SK-N-SH (cell line): ENCODE measurements around the gene SEPTIN7. TPM values are rescaled to one million over a fixed set of nuclear protein-coding genes. Genes with fewer than 3 reads are reported as not detected.

Experiments
- CTCF ChIA-PET: fragments of 300-600, 350-600 bp; formaldehyde crosslinking; extraction: SDS; loops from one replicate; lab custom pipeline; 2021; lab: Yijun Ruan, JAX
- POLR2A ChIA-PET: fragments of 350-600 bp; sonication (Branson Sonifier 250); formaldehyde crosslinking; extraction: SDS; loops from one replicate; lab custom pipeline; 2020; ENCODE audit warnings: antibody characterized with exemption, inconsistent platforms; lab: Yijun Ruan, JAX
- DNase-seq: peaks from one replicate; pipeline ENCODE4 v3.0.0; 2012
- H2AFZ ChIP-seq: fragments of 200-600 bp; sonication (generic); 2 replicates; pipeline ENCODE4 v1.8.1; 2016; ENCODE audit warnings: antibody characterized with exemption, mild to moderate bottlenecking, low read depth
- H3F3A ChIP-seq: fragments of 200-600 bp; sonication (generic); replicated peaks from 2 replicates; pipeline ENCODE3; 2016; ENCODE audit warnings: antibody characterized with exemption, mild to moderate bottlenecking; ENCODE audit not compliant: insufficient read depth
- H3K27ac ChIP-seq, 2 experiments: fragments of 200-500 bp in 1 of 2; fragments of 200-600 bp in 1 of 2; sonication (Bioruptor generic) in 1 of 2; sonication (generic), shearing (Covaris generic) in 1 of 2; 2 replicates each; pipeline versions ENCODE4 v1.5.1 to v1.6.1; 2014 to 2016; ENCODE audit warnings: low read depth in 2 of 2, inconsistent platforms in 1 of 2, low read length in 1 of 2, mild to moderate bottlenecking in 1 of 2, mixed read lengths in 1 of 2
- H3K27me3 ChIP-seq: fragments of 200-600 bp; sonication (generic), shearing (Covaris generic); 2 replicates; pipeline ENCODE4 v1.6.1; 2016; ENCODE audit warnings: mixed run types; ENCODE audit not compliant: insufficient read depth
- H3K36me3 ChIP-seq, 2 experiments: fragments of 200-500 bp in 1 of 2; fragments of 200-600 bp in 1 of 2; sonication (Bioruptor generic) in 1 of 2; sonication (generic) in 1 of 2; replicated peaks in 1 of 2; 2 replicates each; pipeline versions ENCODE3 to v1.5.1; 2014 to 2016; ENCODE audit warnings: low read length in 1 of 2, mild to moderate bottlenecking in 1 of 2; ENCODE audit not compliant: insufficient read depth in 2 of 2, control insufficient read depth in 1 of 2
- H3K4me1 ChIP-seq, 2 experiments: fragments of 200-500 bp in 1 of 2; fragments of 200-600 bp in 1 of 2; sonication (Bioruptor generic) in 1 of 2; sonication (generic), shearing (Covaris generic) in 1 of 2; 2 replicates each; pipeline versions ENCODE4 v1.5.1 to v1.6.1; 2014 to 2016; ENCODE audit warnings: low read depth in 1 of 2, low read length in 1 of 2, mixed run types in 1 of 2; ENCODE audit not compliant: insufficient read depth in 2 of 2, control insufficient read depth in 1 of 2
- H3K4me2 ChIP-seq: fragments of 200-600 bp; sonication (generic), shearing (Covaris generic); 2 replicates; pipeline ENCODE4 v1.6.1; 2017; ENCODE audit warnings: mixed run types
- H3K4me3 ChIP-seq, 2 experiments: fragments of 200-500 bp in 1 of 2; fragments of 200-600 bp in 1 of 2; sonication (Bioruptor generic) in 1 of 2; sonication (generic), shearing (Covaris generic) in 1 of 2; 2 replicates each; pipeline versions ENCODE4 v1.5.1 to v1.8.1; 2014 to 2016; ENCODE audit warnings: low read depth in 2 of 2, inconsistent platforms in 1 of 2, low read length in 1 of 2, mild to moderate bottlenecking in 1 of 2, mixed read lengths in 1 of 2, moderate library complexity in 1 of 2
- H3K79me2 ChIP-seq: fragments of 200-600 bp; sonication (generic); 2 replicates; pipeline ENCODE4 v1.8.1; 2017; ENCODE audit warnings: mild to moderate bottlenecking; ENCODE audit not compliant: insufficient read depth
- H3K9ac ChIP-seq: fragments of 200-600 bp; sonication (generic); 2 replicates; pipeline ENCODE4 v1.6.1; 2017; ENCODE audit warnings: mixed run types
- H3K9me2 ChIP-seq: fragments of 200-600 bp; sonication (generic); 2 replicates; pipeline ENCODE4 v1.6.1; 2017; ENCODE audit warnings: mixed run types
- H3K9me3 ChIP-seq: fragments of 200-600 bp; sonication (generic); 2 replicates; pipeline ENCODE4 v1.6.1; 2017; ENCODE audit warnings: mixed run types, mild to moderate bottlenecking, moderate library complexity
- H4K20me1 ChIP-seq: fragments of 200-600 bp; sonication (generic); 2 replicates; pipeline ENCODE4 v1.6.1; 2017; ENCODE audit warnings: mild to moderate bottlenecking, mixed run types; ENCODE audit not compliant: insufficient read depth
- EP300 ChIP-seq, 2 experiments: IDR thresholded peaks; 2 replicates each; pipeline versions ENCODE4 v1.4.0 to v1.6.1; 2012; ENCODE audit warnings: borderline replicate concordance in 1 of 2, low read depth in 1 of 2, low read length in 1 of 2
- GATA2 ChIP-seq: sonication (generic); formaldehyde crosslinking; IDR thresholded peaks from 2 replicates; pipeline ENCODE4 v1.5.0; 2020; ENCODE audit warnings: mild to moderate bottlenecking, missing genetic modification reagents
- MEF2A ChIP-seq: IDR thresholded peaks from 2 replicates; pipeline ENCODE4 v1.4.0; 2012; ENCODE audit warnings: low read depth, borderline replicate concordance
- NRF1 ChIP-seq: IDR thresholded peaks from 2 replicates; pipeline ENCODE4 v1.6.1; 2012; ENCODE audit warnings: low read depth, mild to moderate bottlenecking, low read length
- RCOR1 ChIP-seq: fragments of 150-350 bp; IDR thresholded peaks from 2 replicates; pipeline ENCODE4 v1.6.1; 2017; ENCODE audit warnings: antibody characterized with exemption, low read length
- RFX5 ChIP-seq: IDR thresholded peaks from 2 replicates; pipeline ENCODE4 v1.6.1; 2012; ENCODE audit warnings: mild to moderate bottlenecking, improper control_type of control experiment, low read length
- WGBS: methylation state at CpG from one replicate; pipeline ENCODE4 v1.1.6; 2017; ENCODE audit warnings: low lambda C conversion rate; 5-methylcytosine and 5-hydroxymethylcytosine counted together
- polyA plus RNA-seq, 3 experiments: library from polyadenylated mRNA; depleted of rRNA; stranded (reverse); fragments of >200 nt; gene quantifications; 2 replicates each; pipeline ENCODE4 v1.2.3, GENCODE V29; 2012
- TF ChIP-seq, protein P1 (sequence below): fragments of 150-350 bp; IDR thresholded peaks from 2 replicates; pipeline ENCODE4 v1.6.1; 2017; ENCODE audit warnings: antibody characterized with exemption, low read length, low read depth, borderline replicate concordance
- TF ChIP-seq, protein P2 (sequence below): IDR thresholded peaks from 2 replicates; pipeline ENCODE4; 2012
- TF ChIP-seq, protein P3 (sequence below): IDR thresholded peaks from 2 replicates; pipeline ENCODE4 v1.4.0; 2012; ENCODE audit warnings: low read depth, borderline replicate concordance
- TF ChIP-seq, protein P4 (sequence below): IDR thresholded peaks from 2 replicates; pipeline ENCODE4 v1.4.0; 2012; ENCODE audit warnings: low read depth

Gene SEPTIN7
- polyA plus RNA-seq, 1 of the 3 experiments (the other 2 are of a cell fraction), result 119 TPM

DNA sequence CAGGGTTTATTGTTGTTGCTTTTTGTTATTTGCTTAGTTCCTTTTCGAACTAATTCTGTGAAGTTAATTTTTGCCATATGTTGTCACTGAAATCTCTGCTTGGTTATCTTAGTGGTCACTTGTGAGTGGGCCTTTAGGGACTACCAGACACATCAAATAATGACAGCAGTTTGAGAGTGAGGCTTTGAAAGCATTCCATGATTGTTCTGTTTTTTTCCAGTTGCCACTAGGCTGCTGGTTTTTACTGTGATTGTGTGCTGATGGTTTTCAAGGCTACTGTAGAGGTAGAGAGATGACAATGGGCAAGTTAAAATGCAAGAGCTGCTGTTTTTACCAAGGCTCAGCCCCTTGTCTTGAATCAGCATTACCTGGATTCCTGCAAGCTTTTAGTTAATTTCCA lies 20.0 kb downstream of the SEPTIN7 start (continued):
- TF ChIP-seq, protein P1, sequence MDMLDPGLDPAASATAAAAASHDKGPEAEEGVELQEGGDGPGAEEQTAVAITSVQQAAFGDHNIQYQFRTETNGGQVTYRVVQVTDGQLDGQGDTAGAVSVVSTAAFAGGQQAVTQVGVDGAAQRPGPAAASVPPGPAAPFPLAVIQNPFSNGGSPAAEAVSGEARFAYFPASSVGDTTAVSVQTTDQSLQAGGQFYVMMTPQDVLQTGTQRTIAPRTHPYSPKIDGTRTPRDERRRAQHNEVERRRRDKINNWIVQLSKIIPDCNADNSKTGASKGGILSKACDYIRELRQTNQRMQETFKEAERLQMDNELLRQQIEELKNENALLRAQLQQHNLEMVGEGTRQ, result no peak
- TF ChIP-seq, protein P2, sequence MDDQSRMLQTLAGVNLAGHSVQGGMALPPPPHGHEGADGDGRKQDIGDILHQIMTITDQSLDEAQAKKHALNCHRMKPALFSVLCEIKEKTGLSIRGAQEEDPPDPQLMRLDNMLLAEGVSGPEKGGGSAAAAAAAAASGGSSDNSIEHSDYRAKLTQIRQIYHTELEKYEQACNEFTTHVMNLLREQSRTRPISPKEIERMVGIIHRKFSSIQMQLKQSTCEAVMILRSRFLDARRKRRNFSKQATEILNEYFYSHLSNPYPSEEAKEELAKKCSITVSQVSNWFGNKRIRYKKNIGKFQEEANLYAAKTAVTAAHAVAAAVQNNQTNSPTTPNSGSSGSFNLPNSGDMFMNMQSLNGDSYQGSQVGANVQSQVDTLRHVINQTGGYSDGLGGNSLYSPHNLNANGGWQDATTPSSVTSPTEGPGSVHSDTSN, result no peak
- TF ChIP-seq MEF2A, result no peak
- TF ChIP-seq RCOR1, result peak; percentile 74; the same call in 1 of the 2 replicates
- TF ChIP-seq, protein P3, sequence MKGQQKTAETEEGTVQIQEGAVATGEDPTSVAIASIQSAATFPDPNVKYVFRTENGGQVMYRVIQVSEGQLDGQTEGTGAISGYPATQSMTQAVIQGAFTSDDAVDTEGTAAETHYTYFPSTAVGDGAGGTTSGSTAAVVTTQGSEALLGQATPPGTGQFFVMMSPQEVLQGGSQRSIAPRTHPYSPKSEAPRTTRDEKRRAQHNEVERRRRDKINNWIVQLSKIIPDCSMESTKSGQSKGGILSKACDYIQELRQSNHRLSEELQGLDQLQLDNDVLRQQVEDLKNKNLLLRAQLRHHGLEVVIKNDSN, result no peak
- TF ChIP-seq GATA2 (CRISPR knock-in tag), result peak; percentile 42; the same call in 1 of the 2 replicates
- TF ChIP-seq, all 33 proteins: peak for 5

DNA sequence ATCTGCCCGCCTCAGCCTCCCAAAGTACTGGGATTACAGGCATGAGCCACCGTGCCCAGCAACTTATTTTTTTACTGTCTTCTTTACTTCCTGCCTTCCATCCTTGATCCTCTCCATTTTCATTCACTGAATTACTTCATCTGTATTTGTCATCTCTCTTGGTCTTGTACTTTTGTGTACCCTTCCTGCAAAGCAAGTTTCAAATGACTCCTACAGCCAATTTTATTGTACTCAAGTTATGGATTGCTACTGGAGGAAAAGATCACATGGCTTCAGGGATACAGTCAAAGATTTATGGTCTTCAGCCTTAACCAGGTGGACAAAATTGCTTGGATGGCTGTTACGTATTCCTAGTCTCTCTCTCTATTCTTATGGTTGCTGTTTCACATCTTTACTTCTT lies 22.6 kb downstream of the SEPTIN7 start:
- H2AFZ ChIP-seq, result no peak overlapping the region
- CTCF ChIA-PET, result interaction anchor here (1.4 kb wide), 2 partner anchors 11 to 22 kb away, joined by 3 read pairs; partner anchors contain the start of gene SEPTIN7

More for the DNA sequence above, 22.6 kb downstream of the SEPTIN7 start:
- H3K9me3 ChIP-seq, result peaks cover 9% of the 10 kb centered on the region; the same call in 1 of the 2 replicates
- H3K4me1 ChIP-seq, result peaks cover 11 to 26% of the 10 kb centered on the region in 2 experiments; a peak in 3 of 4 replicates
- WGBS, result 95% methylated on average over 3 of the region's 3 CpGs
- H3K9me2 ChIP-seq, result no peaks in the 10 kb centered on the region
- H3K4me3 ChIP-seq, result no peak overlapping the region
- no peak overlapping the region for H3K9ac ChIP-seq
- H3K36me3 ChIP-seq, result peaks cover 0 to 22% of the 10 kb centered on the region in 2 experiments
- H3F3A ChIP-seq, result peaks cover 9% of the 10 kb centered on the region
- no peaks in the 10 kb centered on the region for H3K27me3 ChIP-seq
- peaks cover 94% of the 10 kb centered on the region for H4K20me1 ChIP-seq
- peak overlapping the region in 1 of 2 experiments; percentile 35; a peak in 1 of 4 replicates for H3K27ac ChIP-seq
- no peak for DNase-seq
- POLR2A ChIA-PET, result no interaction called here
- TF ChIP-seq NRF1 (no peak), MEF2A (no peak), EP300 (IDR thresholded peaks at IDR 0.05; ENCODE audit: borderline replicate concordance in 1 of 2, low read depth in 1 of 2, low read length in 1 of 2) (no peak), RFX5 (no peak)
- TF ChIP-seq, protein P1, result no peak
- TF ChIP-seq, protein P4, sequence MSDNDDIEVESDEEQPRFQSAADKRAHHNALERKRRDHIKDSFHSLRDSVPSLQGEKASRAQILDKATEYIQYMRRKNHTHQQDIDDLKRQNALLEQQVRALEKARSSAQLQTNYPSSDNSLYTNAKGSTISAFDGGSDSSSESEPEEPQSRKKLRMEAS, result no peak
- TF ChIP-seq, all 33 proteins: peak for 0
- Histone ChIP-seq H3K4me2 (no peak overlapping the region), H3K79me2 (peaks cover 100% of the 10 kb centered on the region)
